Lower lobe of right lung (tissue), 2 donors: ENCODE results near the gene PHKB. TPM values are rescaled to one million over a fixed set of nuclear protein-coding genes. Genes with fewer than 3 reads are reported as not detected.

Experiments
- ATAC-seq, 2 donors: fragments of 200-7000 bp; cut with Tn5 transposase; one replicate each; pipeline ENCODE4 v1.9.1; 2020 to 2022; ENCODE audit warnings: mild to moderate bottlenecking in 2 of 2, moderate library complexity in 2 of 2
- DNase-seq: peaks from one replicate; pipeline ENCODE4 v3.0.0-alpha.2; 2020
- H3K27ac ChIP-seq: fragments of 200-600 bp; one replicate; pipeline ENCODE4 v1.8.0; 2022
- H3K27me3 ChIP-seq: fragments of 200-600 bp; one replicate; pipeline ENCODE4 v1.8.0; 2022; ENCODE audit warnings: low read depth
- H3K36me3 ChIP-seq: fragments of 200-600 bp; one replicate; pipeline ENCODE4 v1.8.0; 2022; ENCODE audit warnings: mild to moderate bottlenecking
- H3K4me1 ChIP-seq: fragments of 200-600 bp; one replicate; pipeline ENCODE4 v1.8.0; 2022
- H3K4me3 ChIP-seq: fragments of 200-600 bp; one replicate; pipeline ENCODE4 v1.8.0; 2022; ENCODE audit warnings: mild to moderate bottlenecking
- H3K9me3 ChIP-seq: fragments of 200-600 bp; one replicate; pipeline ENCODE4 v1.8.0; 2022
- intact Hi-C: fragments of 100-400 bp; cut with DNase I; formaldehyde crosslinking; loops from one replicate; pipeline ENCODE4 v1.11.0; 2022
- total RNA-seq: library from RNA; stranded (reverse); fragmentation: NEBNext Ultra II Directional; extraction: Animal tissue kit (Norgen Biotek cat#: 25700); gene quantifications from one replicate; pipeline ENCODE4 v1.2.1, GENCODE V29; 2021
- TF ChIP-seq, protein P1 (sequence below): fragments of 200-600 bp; IDR thresholded peaks from one replicate; pipeline ENCODE4 v1.8.0; 2022; ENCODE audit warnings: antibody characterized with exemption, mild to moderate bottlenecking
- donor health status: DM: no; HTN: yes; CAD: no; lungs with severe emphysema.

The PHKB gene
- total RNA-seq, 1 donor from 2014 or later: 95.1 TPM

DNA sequence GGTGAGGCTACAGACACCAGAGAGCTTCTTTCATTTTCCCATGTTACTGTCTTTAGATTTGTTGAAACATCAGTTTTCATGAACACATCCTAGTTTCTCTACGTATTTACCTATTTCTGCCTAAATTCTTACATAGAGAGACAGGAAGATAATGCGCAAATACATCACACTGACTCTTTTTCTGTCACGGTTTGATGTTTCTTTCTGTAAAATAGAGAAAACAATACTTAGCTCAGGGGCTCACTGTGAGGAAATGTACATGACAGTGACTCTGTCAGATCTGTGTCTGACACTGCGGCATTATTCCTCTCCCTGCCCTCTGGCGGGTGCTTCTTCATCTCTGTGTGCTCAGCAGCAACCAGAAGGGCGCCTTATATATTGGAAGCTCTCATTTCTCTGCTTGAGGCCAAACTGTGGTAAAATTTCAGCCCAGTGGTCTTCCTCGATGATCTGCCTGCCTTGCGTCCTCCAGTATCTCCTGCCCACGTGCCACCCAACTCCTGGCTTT, 264.1 kb downstream of the PHKB start:
- H3K4me3 ChIP-seq: no peak overlapping the region

GRCh38 chr16:47726031-47726675, 265.0 kb downstream of the PHKB start:
- no peaks in the 10 kb centered on the region for H3K9me3 ChIP-seq
- no peak overlapping the region for H3K4me3 ChIP-seq
- H3K27me3 ChIP-seq: no peaks in the 10 kb centered on the region
- TF ChIP-seq, protein P1, sequence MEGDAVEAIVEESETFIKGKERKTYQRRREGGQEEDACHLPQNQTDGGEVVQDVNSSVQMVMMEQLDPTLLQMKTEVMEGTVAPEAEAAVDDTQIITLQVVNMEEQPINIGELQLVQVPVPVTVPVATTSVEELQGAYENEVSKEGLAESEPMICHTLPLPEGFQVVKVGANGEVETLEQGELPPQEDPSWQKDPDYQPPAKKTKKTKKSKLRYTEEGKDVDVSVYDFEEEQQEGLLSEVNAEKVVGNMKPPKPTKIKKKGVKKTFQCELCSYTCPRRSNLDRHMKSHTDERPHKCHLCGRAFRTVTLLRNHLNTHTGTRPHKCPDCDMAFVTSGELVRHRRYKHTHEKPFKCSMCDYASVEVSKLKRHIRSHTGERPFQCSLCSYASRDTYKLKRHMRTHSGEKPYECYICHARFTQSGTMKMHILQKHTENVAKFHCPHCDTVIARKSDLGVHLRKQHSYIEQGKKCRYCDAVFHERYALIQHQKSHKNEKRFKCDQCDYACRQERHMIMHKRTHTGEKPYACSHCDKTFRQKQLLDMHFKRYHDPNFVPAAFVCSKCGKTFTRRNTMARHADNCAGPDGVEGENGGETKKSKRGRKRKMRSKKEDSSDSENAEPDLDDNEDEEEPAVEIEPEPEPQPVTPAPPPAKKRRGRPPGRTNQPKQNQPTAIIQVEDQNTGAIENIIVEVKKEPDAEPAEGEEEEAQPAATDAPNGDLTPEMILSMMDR: no peak
- ATAC-seq (no peak), DNase-seq (no peak)
- no peaks in the 10 kb centered on the region for H3K36me3 ChIP-seq
- intact Hi-C loops: no loop called here
- no peak overlapping the region for H3K27ac ChIP-seq
- H3K4me1 ChIP-seq: no peaks in the 10 kb centered on the region

More for the DNA sequence above, 264.1 kb downstream of the PHKB start:
- H3K27ac ChIP-seq: no peak overlapping the region
- DNase-seq: no peak
- no peaks in the 10 kb centered on the region for H3K4me1 ChIP-seq
- intact Hi-C loops: no loop called here
- TF ChIP-seq, protein P1: no peak
- no peaks in the 10 kb centered on the region for H3K9me3 ChIP-seq
- H3K27me3 ChIP-seq: no peaks in the 10 kb centered on the region
- H3K36me3 ChIP-seq: no peaks in the 10 kb centered on the region
- ATAC-seq: no peak

GRCh38 chr16:47727131-47727530, 266.0 kb downstream of the PHKB start:
- no peak overlapping the region for H3K4me3 ChIP-seq
- no peaks in the 10 kb centered on the region for H3K9me3 ChIP-seq
- no peaks in the 10 kb centered on the region for H3K4me1 ChIP-seq
- ATAC-seq (no peak), DNase-seq (no peak)
- H3K27ac ChIP-seq: no peak overlapping the region
- TF ChIP-seq, protein P1: no peak
- no peaks in the 10 kb centered on the region for H3K27me3 ChIP-seq
- no peaks in the 10 kb centered on the region for H3K36me3 ChIP-seq
- intact Hi-C loops: no loop called here

DNA sequence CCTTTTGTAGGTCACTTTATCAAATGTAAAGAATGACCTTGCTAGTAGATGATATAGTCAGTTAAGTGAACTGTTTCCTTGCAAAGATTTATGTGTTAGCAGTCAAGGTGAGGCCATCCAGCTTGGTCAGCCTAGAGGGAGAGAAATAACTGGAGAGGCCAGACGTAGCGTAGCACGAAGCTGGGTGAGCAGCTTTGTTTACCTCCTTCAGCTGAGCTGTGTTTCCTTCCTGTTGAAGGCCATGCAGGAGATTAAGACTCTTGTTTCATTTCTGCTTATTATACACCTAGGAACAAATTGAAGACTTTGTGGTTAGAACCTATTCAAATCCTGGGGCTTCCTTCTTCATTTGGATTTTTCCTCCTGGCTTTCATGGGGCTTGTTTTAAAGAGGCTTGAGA, 267.1 kb downstream of the PHKB start:
- ATAC-seq (no peak), DNase-seq (no peak)
- Histone ChIP-seq H3K4me1 (no peaks in the 10 kb centered on the region), H3K9me3 (no peaks in the 10 kb centered on the region), H3K36me3 (no peaks in the 10 kb centered on the region), H3K27ac (no peak overlapping the region), H3K4me3 (no peak overlapping the region), H3K27me3 (no peaks in the 10 kb centered on the region)
- TF ChIP-seq, protein P1: no peak
- intact Hi-C loops: no loop called here

- TF ChIP-seq, protein P1: no peak
- no peak for ATAC-seq
Observed at GRCh38 chr16:47729701-47730100, 268.6 kb downstream of the PHKB start.

More at GRCh38 chr16:47729701-47730100, 268.6 kb downstream of the PHKB start:
- Histone ChIP-seq H3K4me1 (no peaks in the 10 kb centered on the region), H3K27ac (no peak overlapping the region), H3K36me3 (no peaks in the 10 kb centered on the region), H3K27me3 (no peaks in the 10 kb centered on the region), H3K9me3 (no peaks in the 10 kb centered on the region), H3K4me3 (no peak overlapping the region)
- intact Hi-C loops: no loop called here
- no peak for DNase-seq
